Thyroid gland (tissue), 4 donors: Measurements from ENCODE around the gene FOXC2.

Experiments used
- CTCF ChIP-seq, 6 experiments: fragments of 200-600 bp in 3 of 6; fragments of 450-650 bp in 3 of 6; sonication (generic) in 3 of 6; IDR thresholded peaks; one replicate each; pipeline ENCODE4 v1.5.1; 2016 to 2019; ENCODE audit warnings: antibody characterized with exemption in 6 of 6, mild to moderate bottlenecking in 2 of 6, inconsistent platforms in 1 of 6, moderate library complexity in 1 of 6
- POLR2A ChIP-seq, 2 donors: fragments of 450-650 bp; IDR thresholded peaks; one replicate each; pipeline ENCODE4 v1.6.1; 2017; ENCODE audit warnings: antibody characterized with exemption in 2 of 2, mild to moderate bottlenecking in 2 of 2, moderate library complexity in 1 of 2

- TF ChIP-seq CTCF (IDR thresholded peaks at IDR 0.05) (no peak), POLR2A (IDR thresholded peaks at IDR 0.05) (no peak)
Observed at GRCh38 chr16:86553356-86553755, 13.3 kb upstream of the FOXC2 start.
